H1 (cell line): ENCODE data around the gene MRPS6.

Source experiments
- BACH1 ChIP-seq: IDR thresholded peaks from 2 replicates; pipeline ENCODE4 v1.6.1; 2012; ENCODE audit warnings: low read length, improper control_type of control experiment
- CTCF ChIP-seq, 3 experiments: IDR thresholded peaks; 1 replicate in 2 of 3; 2 replicates in 1 of 3; pipeline versions ENCODE4 v1.5.1 to v1.6.1; 2011; ENCODE audit warnings: low read length in 3 of 3, mild to moderate bottlenecking in 3 of 3, inconsistent platforms in 2 of 3, low read depth in 1 of 3, moderate library complexity in 1 of 3; ENCODE audit not compliant: insufficient read depth in 1 of 3; ENCODE audit errors: control extremely low read depth in 1 of 3
- EZH2 ChIP-seq: fragments of 200-600 bp; sonication (generic); IDR thresholded peaks from 2 replicates; pipeline ENCODE4 v1.7.1; 2012; ENCODE audit warnings: low read depth, mild to moderate bottlenecking, moderate library complexity, low read length, inconsistent platforms; ENCODE audit not compliant: severe bottlenecking
- JUN ChIP-seq: IDR thresholded peaks from 2 replicates; pipeline ENCODE4 v1.6.1; 2011; ENCODE audit warnings: low read depth, mild to moderate bottlenecking, improper control_type of control experiment, low read length
- KDM5A ChIP-seq: fragments of 200-600 bp; IDR thresholded peaks from 2 replicates; pipeline ENCODE4 v1.7.1; 2012; ENCODE audit warnings: mild to moderate bottlenecking, low read length, inconsistent platforms, mixed read lengths
- POLR2A ChIP-seq, 2 experiments: IDR thresholded peaks; 1 replicate in 1 of 2; 2 replicates in 1 of 2; pipeline ENCODE4 v1.6.1; 2011; ENCODE audit warnings: low read depth in 2 of 2, low read length in 2 of 2, mild to moderate bottlenecking in 2 of 2; ENCODE audit errors: control extremely low read depth in 1 of 2
- RAD21 ChIP-seq, 2 experiments: IDR thresholded peaks in 1 of 2; conservative IDR thresholded peaks in 1 of 2; 2 replicates each; pipeline ENCODE4 v1.6.1; 2011; ENCODE audit warnings: low read depth in 2 of 2, low read length in 2 of 2, improper control_type of control experiment in 1 of 2, inconsistent platforms in 1 of 2, mild to moderate bottlenecking in 1 of 2, moderate library complexity in 1 of 2
- SIN3A ChIP-seq, 2 experiments: IDR thresholded peaks in 1 of 2; conservative IDR thresholded peaks in 1 of 2; 2 replicates each; pipeline ENCODE4 v1.6.1; 2011 to 2012; ENCODE audit warnings: low read length in 2 of 2, improper control_type of control experiment in 1 of 2, low read depth in 1 of 2, mild to moderate bottlenecking in 1 of 2
- SUZ12 ChIP-seq: fragments of 200-600 bp; sonication (generic); IDR thresholded peaks from 2 replicates; pipeline ENCODE4 v1.6.1; 2012; ENCODE audit warnings: mild to moderate bottlenecking, inconsistent platforms, low read length, moderate library complexity, mixed read lengths
- TF ChIP-seq, protein P1 (sequence below): IDR thresholded peaks from 2 replicates; pipeline ENCODE4 v1.6.1; 2012; ENCODE audit warnings: inconsistent platforms

DNA sequence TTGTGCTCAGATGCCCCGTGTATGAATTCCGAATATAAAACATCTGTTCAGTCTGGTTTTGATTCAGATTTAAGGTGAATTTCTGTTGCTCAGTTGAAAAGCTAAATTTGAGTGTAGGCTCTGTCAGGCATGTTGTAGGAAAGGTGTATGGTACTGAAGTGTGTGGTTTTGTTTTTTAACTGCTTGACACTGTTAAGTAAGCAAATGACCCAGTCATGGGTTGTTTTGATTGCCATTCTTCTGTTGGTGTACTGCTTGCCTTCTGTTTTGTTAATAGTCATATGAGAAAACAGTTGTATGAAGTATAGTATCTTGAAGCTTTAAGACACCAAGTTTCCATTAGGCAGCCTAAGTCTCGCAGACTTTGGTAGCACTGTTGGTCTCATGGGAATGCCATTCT, 10.0 kb downstream of the MRPS6 start:
- TF ChIP-seq POLR2A (IDR thresholded peaks at IDR 0.05; ENCODE audit: control extremely low read depth in 1 of 2, low read depth in 2 of 2, low read length in 2 of 2), result no peak
- no peak for TF ChIP-seq CTCF (IDR thresholded peaks at IDR 0.05; ENCODE audit: control extremely low read depth in 1 of 3, insufficient read depth in 1 of 3, low read depth in 1 of 3, low read length in 3 of 3)
- no peak for TF ChIP-seq EZH2
- TF ChIP-seq KDM5A, result no peak
- TF ChIP-seq BACH1, result no peak
- no peak for TF ChIP-seq SIN3A (conservative IDR thresholded peaks at IDR 0.05 in 1 of 2, IDR thresholded peaks at IDR 0.05 in 1 of 2; ENCODE audit: low read depth in 1 of 2, low read length in 2 of 2)
- no peak for TF ChIP-seq RAD21 (IDR thresholded peaks at IDR 0.05 in 1 of 2, conservative IDR thresholded peaks at IDR 0.05 in 1 of 2; ENCODE audit: low read depth in 2 of 2, low read length in 2 of 2)
- TF ChIP-seq SUZ12, result no peak
- TF ChIP-seq, protein P1, sequence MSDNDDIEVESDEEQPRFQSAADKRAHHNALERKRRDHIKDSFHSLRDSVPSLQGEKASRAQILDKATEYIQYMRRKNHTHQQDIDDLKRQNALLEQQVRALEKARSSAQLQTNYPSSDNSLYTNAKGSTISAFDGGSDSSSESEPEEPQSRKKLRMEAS, result no peak
- TF ChIP-seq JUN, result no peak
